Sigmoid colon (tissue), 4 donors: ENCODE data around the gene RANGRF.

Experiments used
- EP300 ChIP-seq, 4 donors: sonication (generic); formaldehyde crosslinking; IDR thresholded peaks; one replicate each; pipeline ENCODE4 v1.6.1; 2017; ENCODE audit warnings: antibody characterized with exemption in 4 of 4
- TF ChIP-seq, protein P1 (sequence below), 4 experiments: fragments of 450-650 bp in 3 of 4; fragments of 200-600 bp in 1 of 4; IDR thresholded peaks; one replicate each; pipeline ENCODE4 v1.5.1; 2016 to 2019; ENCODE audit warnings: antibody characterized with exemption in 4 of 4, mild to moderate bottlenecking in 3 of 4, moderate library complexity in 2 of 4

DNA sequence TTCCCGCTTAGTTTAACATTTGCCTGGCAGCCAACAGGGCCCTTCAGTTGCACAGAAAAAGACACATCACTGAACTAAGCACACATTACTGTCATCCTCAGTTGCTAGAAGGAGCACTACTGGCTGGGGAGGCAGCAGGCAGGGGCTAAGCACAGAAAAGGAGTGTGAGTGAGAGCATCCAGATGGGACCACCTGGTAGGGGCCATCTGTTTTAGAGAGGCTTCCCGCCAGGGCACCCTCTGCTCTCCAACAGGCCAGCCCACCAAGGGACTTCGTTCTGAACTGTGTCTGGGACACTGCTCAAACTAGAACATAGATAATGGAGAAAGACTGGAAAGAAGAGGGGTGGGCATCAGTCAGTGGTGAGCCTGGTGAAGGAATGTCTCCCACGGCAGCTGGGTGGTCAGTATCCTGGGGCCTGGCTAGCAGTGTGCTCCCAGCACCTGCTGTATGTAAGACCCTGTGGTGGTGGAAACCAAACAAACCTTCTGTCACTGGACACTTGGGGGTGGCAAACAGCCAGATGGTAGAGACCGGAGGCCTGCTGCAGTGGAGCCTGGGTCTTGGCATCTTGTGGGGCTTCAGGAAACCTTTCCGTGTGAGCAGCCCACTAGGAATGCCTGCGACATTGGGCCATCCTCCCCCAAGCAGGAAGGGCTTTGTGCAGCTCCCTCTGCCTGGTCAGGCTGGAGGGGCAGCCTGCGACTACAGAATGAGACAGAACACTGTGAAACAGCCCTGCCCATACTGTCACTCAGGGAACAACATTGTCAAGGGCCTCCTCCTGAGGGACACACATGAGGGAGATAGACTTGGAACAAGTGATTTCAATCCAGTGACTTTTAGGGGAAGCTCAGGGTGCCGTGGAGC, 12.8 kb upstream of the RANGRF start:
- TF ChIP-seq, protein P1, sequence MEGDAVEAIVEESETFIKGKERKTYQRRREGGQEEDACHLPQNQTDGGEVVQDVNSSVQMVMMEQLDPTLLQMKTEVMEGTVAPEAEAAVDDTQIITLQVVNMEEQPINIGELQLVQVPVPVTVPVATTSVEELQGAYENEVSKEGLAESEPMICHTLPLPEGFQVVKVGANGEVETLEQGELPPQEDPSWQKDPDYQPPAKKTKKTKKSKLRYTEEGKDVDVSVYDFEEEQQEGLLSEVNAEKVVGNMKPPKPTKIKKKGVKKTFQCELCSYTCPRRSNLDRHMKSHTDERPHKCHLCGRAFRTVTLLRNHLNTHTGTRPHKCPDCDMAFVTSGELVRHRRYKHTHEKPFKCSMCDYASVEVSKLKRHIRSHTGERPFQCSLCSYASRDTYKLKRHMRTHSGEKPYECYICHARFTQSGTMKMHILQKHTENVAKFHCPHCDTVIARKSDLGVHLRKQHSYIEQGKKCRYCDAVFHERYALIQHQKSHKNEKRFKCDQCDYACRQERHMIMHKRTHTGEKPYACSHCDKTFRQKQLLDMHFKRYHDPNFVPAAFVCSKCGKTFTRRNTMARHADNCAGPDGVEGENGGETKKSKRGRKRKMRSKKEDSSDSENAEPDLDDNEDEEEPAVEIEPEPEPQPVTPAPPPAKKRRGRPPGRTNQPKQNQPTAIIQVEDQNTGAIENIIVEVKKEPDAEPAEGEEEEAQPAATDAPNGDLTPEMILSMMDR (IDR thresholded peaks at IDR 0.05), result no peak
- TF ChIP-seq EP300 (IDR thresholded peaks at IDR 0.05), result no peak
